ENCODE data around the gene HSF5. TPM values are rescaled to one million over a fixed set of nuclear protein-coding genes. Genes with fewer than 3 reads are reported as not detected.
A peak's percentile ranks its signal among the peaks of the same experiment; 100 is the strongest.

The HSF5 gene
- total RNA-seq, 1 donor from 2014 or later, result 5.5 TPM

DNA sequence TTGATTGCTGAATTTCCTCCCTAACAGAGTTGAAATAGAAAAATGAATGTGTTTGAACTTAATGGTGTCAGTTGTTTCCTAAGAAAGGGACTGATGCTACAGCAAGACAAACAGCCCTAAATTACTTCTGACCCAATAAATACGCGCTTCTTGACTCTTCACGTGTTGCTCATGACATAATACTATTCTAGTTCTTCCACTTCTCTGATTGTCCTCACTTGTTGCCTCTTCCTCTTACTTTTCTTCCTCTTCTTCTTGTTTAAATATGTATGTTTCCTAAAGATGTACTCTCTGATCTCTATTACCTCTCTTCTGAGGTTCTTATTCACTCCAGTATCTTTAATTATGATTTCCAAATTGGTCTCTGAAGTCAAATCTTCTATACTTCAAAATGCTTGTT, 103.3 kb downstream of the HSF5 start:
- POLR2A ChIA-PET, result no interaction called here

DNA sequence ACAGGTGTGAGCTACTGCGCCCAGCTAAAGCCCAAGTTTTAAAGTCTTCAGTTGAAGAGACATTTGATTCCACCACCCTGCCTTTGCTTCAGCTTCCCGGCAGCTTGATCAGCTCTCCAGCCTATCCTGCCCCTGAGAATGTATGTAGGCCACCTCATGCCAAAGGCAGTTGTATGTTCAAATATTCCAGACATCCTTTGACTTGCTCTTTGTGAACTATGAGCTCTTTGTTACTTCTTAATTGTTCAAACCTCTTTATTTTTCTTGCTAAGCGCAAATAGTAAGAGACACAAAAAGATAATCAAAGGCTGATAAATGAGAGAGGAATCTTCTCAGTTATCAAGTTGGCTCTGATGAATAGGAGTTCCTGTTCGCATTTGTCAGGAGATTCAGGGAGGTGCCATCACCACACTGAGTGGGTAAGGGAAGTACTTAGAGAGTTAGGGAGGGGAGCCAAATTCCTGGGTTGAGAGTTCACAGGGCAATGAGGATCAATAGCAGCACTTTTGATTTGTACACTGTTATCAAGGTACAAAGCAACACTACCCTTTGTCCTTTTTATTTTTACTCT, 104.2 kb downstream of the HSF5 start:
- no peak overlapping the region for H3K27ac Mint-ChIP-seq
- CTCF ChIA-PET, result no interaction called here
- intact Hi-C loops (cut with micrococcal nuclease), result loop anchor here (2.0 kb wide), 1 partner anchor 15 kb away; no protein-coding TSS in a partner anchor

More for the DNA sequence above, 103.3 kb downstream of the HSF5 start:
- TF ChIP-seq, protein P1, sequence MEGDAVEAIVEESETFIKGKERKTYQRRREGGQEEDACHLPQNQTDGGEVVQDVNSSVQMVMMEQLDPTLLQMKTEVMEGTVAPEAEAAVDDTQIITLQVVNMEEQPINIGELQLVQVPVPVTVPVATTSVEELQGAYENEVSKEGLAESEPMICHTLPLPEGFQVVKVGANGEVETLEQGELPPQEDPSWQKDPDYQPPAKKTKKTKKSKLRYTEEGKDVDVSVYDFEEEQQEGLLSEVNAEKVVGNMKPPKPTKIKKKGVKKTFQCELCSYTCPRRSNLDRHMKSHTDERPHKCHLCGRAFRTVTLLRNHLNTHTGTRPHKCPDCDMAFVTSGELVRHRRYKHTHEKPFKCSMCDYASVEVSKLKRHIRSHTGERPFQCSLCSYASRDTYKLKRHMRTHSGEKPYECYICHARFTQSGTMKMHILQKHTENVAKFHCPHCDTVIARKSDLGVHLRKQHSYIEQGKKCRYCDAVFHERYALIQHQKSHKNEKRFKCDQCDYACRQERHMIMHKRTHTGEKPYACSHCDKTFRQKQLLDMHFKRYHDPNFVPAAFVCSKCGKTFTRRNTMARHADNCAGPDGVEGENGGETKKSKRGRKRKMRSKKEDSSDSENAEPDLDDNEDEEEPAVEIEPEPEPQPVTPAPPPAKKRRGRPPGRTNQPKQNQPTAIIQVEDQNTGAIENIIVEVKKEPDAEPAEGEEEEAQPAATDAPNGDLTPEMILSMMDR (IDR thresholded peaks at IDR 0.05), result no peak
- H3K27me3 Mint-ChIP-seq, result no peaks in the 10 kb centered on the region
- no peak for DNase-seq
- no peak overlapping the region for H3K27ac Mint-ChIP-seq
- no peaks in the 10 kb centered on the region for H3K9me3 Mint-ChIP-seq
- no peak overlapping the region for H3K4me3 Mint-ChIP-seq
- no peak for ATAC-seq (ENCODE audit: low read depth)
- H3K36me3 Mint-ChIP-seq (ENCODE audit: low read depth), result no peaks in the 10 kb centered on the region
- CTCF ChIA-PET, result no interaction called here
- H3K4me1 Mint-ChIP-seq, result peaks cover 24% of the 10 kb centered on the region
- intact Hi-C loops (cut with micrococcal nuclease), result no loop called here

DNA sequence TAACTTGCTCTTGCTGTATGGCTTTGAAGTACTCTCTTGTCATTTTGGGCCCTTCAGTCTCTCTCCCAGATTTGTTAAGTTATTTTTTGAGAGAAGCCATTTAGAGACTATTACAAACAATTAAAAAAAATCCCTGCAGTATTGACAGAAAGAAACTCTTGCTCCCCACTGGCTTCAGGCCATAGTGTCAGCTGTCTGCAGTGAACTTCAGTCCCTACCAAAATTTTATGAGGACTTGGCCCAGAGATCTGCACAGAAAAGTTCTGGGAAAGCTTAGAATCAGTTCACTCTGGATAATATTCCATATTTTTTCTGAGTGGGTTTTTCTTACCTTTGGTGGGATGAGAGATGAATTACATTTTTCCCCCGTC, 105.4 kb downstream of the HSF5 start:
- no peak for ATAC-seq (ENCODE audit: low read depth)
- Mint-ChIP-seq H3K4me3 (no peak overlapping the region), H3K4me1 (peaks cover 24% of the 10 kb centered on the region), H3K27ac (peak overlapping the region; percentile 60), H3K27me3 (no peaks in the 10 kb centered on the region), H3K36me3 (ENCODE audit: low read depth) (no peaks in the 10 kb centered on the region), H3K9me3 (no peaks in the 10 kb centered on the region)
- POLR2A ChIA-PET, result interaction anchor here (0.9 to 1.9 kb wide), 4 partner anchors 10 to 55 kb away, joined by 3 to 8 read pairs (median 5); no protein-coding TSS in a partner anchor
- DNase-seq, result no peak
- TF ChIP-seq, protein P1 (IDR thresholded peaks at IDR 0.05), result no peak
- intact Hi-C loops (cut with micrococcal nuclease), result loop anchor here (2.0 kb wide), 1 partner anchor 14 kb away; no protein-coding TSS in a partner anchor
- CTCF ChIA-PET, result interaction anchor here (1.4 to 1.8 kb wide), 2 partner anchors 66 to 105 kb away, joined by 3 to 6 read pairs; partner anchors contain the start of gene HSF5

More for the DNA sequence above, 104.2 kb downstream of the HSF5 start:
- no peaks in the 10 kb centered on the region for H3K36me3 Mint-ChIP-seq (ENCODE audit: low read depth)
- DNase-seq (no peak), ATAC-seq (ENCODE audit: low read depth) (no peak)
- TF ChIP-seq, protein P1 (IDR thresholded peaks at IDR 0.05), result no peak
- POLR2A ChIA-PET, result interaction anchor here (0.9 to 1.1 kb wide), 2 partner anchors 34 to 52 kb away, joined by 3 read pairs; partner anchors contain the start of gene RNF43
- no peaks in the 10 kb centered on the region for H3K9me3 Mint-ChIP-seq
- H3K27me3 Mint-ChIP-seq, result no peaks in the 10 kb centered on the region
- no peak overlapping the region for H3K4me3 Mint-ChIP-seq
- peaks cover 24% of the 10 kb centered on the region for H3K4me1 Mint-ChIP-seq

DNA sequence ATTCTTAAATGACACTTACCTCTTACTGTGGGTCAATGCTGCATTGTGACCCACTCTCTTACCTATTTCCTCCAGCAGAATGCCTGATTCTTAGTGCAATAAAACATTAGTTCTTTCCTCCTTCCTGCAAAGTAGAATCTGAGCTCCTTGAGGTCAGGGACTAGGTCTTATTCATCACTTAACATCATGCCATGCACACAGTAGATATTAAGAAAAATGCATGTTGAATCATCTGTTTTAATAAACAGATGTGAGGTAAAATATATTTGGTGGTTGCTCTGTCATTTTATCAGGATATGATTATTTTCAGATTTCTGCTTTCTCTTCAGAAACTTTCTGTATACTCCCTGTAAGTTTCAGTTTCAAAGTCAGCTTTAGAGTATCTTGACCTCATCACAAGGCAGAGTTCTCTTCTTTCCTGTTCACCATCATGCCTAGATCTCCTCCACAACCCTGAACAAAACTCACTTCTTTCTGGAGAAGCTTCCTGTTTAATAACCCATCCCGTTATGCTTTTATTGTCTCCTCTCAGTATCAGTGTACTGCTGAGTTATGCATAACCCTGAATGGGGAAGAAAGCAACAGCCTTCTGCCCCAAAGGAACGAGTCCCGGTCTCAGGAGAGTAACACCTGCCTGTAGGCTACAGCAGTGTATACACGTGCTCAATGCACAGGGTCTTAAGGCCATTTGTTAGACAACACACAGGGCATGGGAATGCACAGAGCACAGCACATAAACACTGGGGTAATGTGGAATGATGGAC, 105.9 kb downstream of the HSF5 start:
- peak; percentile 45 for ATAC-seq (ENCODE audit: low read depth)
- POLR2A ChIA-PET, result interaction anchor here (0.7 to 1.9 kb wide), 7 partner anchors 9 to 146 kb away, joined by 3 to 8 read pairs (median 3); partner anchors contain the start of gene RNF43

More for the DNA sequence above, 105.9 kb downstream of the HSF5 start:
- Mint-ChIP-seq H3K36me3 (ENCODE audit: low read depth) (no peaks in the 10 kb centered on the region), H3K27ac (peak overlapping the region; percentile 60), H3K9me3 (no peaks in the 10 kb centered on the region), H3K4me1 (peaks cover 24% of the 10 kb centered on the region), H3K4me3 (peak overlapping the region; percentile 36), H3K27me3 (no peaks in the 10 kb centered on the region)
- DNase-seq, result no peak
- TF ChIP-seq, protein P1 (IDR thresholded peaks at IDR 0.05), result no peak
- CTCF ChIA-PET, result interaction anchor here (0.8 to 1.8 kb wide), 3 partner anchors 31 to 106 kb away, joined by 3 to 6 read pairs (median 3); partner anchors contain the start of gene HSF5
- intact Hi-C loops (cut with micrococcal nuclease), result loop anchor here (2.0 kb wide), 1 partner anchor 13 kb away; no protein-coding TSS in a partner anchor
